Measurements from ENCODE around the gene ZSWIM6.

Gene ZSWIM6

GRCh38 chr5:61466017-61466416, 134.0 kb downstream of the ZSWIM6 start:
- DNase-seq (ENCODE audit: insufficient read length, low spot score), result no peak
- no peak for TF ChIP-seq CTCF (IDR thresholded peaks at IDR 0.05; ENCODE audit: insufficient read depth, missing control alignments)
- FAIRE-seq, result peak; percentile 11

- FAIRE-seq (no peak), DNase-seq (ENCODE audit: insufficient read length, low spot score) (no peak)
- TF ChIP-seq CTCF (IDR thresholded peaks at IDR 0.05; ENCODE audit: insufficient read depth, missing control alignments), result no peak
Observed at GRCh38 chr5:61467766-61468482, 135.9 kb downstream of the ZSWIM6 start.

GRCh38 chr5:61468483-61468865, 136.4 kb downstream of the ZSWIM6 start:
- no peak for TF ChIP-seq CTCF (IDR thresholded peaks at IDR 0.05; ENCODE audit: insufficient read depth, missing control alignments)
- DNase-seq (ENCODE audit: insufficient read length, low spot score) (no peak), FAIRE-seq (no peak)

- no peak for TF ChIP-seq CTCF (IDR thresholded peaks at IDR 0.05; ENCODE audit: insufficient read depth, missing control alignments)
- no peak for FAIRE-seq
- DNase-seq (ENCODE audit: insufficient read length, low spot score), result no peak
Observed at GRCh38 chr5:61471352-61471751, 139.3 kb downstream of the ZSWIM6 start.

GRCh38 chr5:61472172-61472958, 140.3 kb downstream of the ZSWIM6 start:
- no peak for TF ChIP-seq CTCF (IDR thresholded peaks at IDR 0.05; ENCODE audit: insufficient read depth, missing control alignments)
- DNase-seq (ENCODE audit: insufficient read length, low spot score) (no peak), FAIRE-seq (no peak)

GRCh38 chr5:61474746-61475145, 142.7 kb downstream of the ZSWIM6 start:
- TF ChIP-seq CTCF (IDR thresholded peaks at IDR 0.05; ENCODE audit: insufficient read depth, missing control alignments), result no peak
- no peak for FAIRE-seq
- DNase-seq (ENCODE audit: insufficient read length, low spot score), result no peak

- FAIRE-seq (no peak), DNase-seq (ENCODE audit: insufficient read length, low spot score) (no peak)
- no peak for TF ChIP-seq CTCF (IDR thresholded peaks at IDR 0.05; ENCODE audit: insufficient read depth, missing control alignments)
Observed at GRCh38 chr5:61477788-61478187, 145.7 kb downstream of the ZSWIM6 start.
